ENCODE measurements around the gene KIF3B. TPM values are rescaled to one million over a fixed set of nuclear protein-coding genes. Genes with fewer than 3 reads are reported as not detected.

KIF3B gene
- total and polyA plus RNA-seq, 2 of the 13 experiments (the other 11 are each of a cell fraction or from before 2014, with no cell fraction given) = 23.6 to 28.8 TPM

DNA sequence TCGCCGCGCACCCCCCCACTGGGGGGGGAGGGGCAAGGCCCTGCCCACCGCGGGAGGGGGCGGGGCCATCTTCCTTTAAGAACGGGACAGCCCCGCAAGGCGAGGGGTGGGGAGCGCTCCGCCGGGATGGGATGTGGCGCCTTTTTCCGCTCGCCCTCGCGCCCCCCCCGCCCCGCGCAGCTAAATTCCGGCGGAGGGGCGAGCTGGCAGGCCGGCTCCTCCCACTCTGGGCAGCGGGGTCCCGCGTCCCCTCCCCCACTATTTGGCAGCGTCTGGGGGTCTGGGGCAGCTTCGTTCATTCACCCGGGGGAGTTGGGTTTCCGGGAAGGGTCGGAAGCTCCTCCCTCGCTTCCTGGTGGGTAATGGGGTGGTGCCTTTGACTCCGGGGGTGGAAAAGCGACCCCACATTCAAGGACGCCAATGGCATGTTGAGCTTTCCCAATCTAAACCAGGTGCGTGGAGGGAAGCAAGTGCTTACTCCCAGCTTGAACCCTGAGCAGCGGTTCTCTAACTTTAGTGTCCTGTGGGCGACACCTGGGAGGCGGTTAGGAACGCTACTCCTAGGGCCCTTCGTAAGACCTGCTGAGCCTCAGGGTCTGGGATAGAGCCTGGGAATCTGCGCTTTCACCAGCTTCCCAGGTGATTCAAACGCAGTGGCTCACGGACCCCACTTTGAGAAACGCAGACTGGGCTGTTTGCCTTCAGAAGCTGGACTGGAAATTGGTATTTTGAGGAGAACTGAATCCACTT, 81.6 kb downstream of the KIF3B start (continued):
- TF ChIP-seq KDM3A (CRISPR knock-in tag; IDR thresholded peaks at IDR 0.05; ENCODE audit: low read depth) = no peak; the same call in 1 of the 2 replicates
- peak; percentile 92 for TF ChIP-seq ZNF274 (CRISPR knock-in tag; IDR thresholded peaks at IDR 0.05)
- TF ChIP-seq RELA (CRISPR knock-in tag; IDR thresholded peaks at IDR 0.05) = 0 out of 2 replicates have a peak, but pooled peaks have one; percentile 23
- no peak for TF ChIP-seq SP2 (CRISPR knock-in tag; IDR thresholded peaks at IDR 0.05)
- TF ChIP-seq RBAK (CRISPR knock-in tag; IDR thresholded peaks at IDR 0.05) = no peak
- no peak for TF ChIP-seq PCBP2 (optimal IDR thresholded peaks at IDR 0.05; ENCODE audit: low read depth, low read length, poor library complexity, severe bottlenecking)
- peak; percentile 77; the same call in 1 of the 2 replicates for TF ChIP-seq HOXA9 (CRISPR knock-in tag; IDR thresholded peaks at IDR 0.05; ENCODE audit: borderline replicate concordance)
- TF ChIP-seq ZNF180 (CRISPR knock-in tag; IDR thresholded peaks at IDR 0.05; ENCODE audit: borderline replicate concordance, low read depth) = peak; percentile 4; the same call in 1 of the 2 replicates
- peak; percentile 94 for TF ChIP-seq FOXC1 (CRISPR knock-in tag; IDR thresholded peaks at IDR 0.05; ENCODE audit: borderline replicate concordance)
- no peak for TF ChIP-seq ZNF343 (CRISPR knock-in tag; IDR thresholded peaks at IDR 0.05)
- TF ChIP-seq, protein P1, sequence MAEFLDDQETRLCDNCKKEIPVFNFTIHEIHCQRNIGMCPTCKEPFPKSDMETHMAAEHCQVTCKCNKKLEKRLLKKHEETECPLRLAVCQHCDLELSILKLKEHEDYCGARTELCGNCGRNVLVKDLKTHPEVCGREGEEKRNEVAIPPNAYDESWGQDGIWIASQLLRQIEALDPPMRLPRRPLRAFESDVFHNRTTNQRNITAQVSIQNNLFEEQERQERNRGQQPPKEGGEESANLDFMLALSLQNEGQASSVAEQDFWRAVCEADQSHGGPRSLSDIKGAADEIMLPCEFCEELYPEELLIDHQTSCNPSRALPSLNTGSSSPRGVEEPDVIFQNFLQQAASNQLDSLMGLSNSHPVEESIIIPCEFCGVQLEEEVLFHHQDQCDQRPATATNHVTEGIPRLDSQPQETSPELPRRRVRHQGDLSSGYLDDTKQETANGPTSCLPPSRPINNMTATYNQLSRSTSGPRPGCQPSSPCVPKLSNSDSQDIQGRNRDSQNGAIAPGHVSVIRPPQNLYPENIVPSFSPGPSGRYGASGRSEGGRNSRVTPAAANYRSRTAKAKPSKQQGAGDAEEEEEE (CRISPR knock-in tag; IDR thresholded peaks at IDR 0.05; ENCODE audit: borderline replicate concordance) = no peak
- TF ChIP-seq TEAD2 (CRISPR knock-in tag; IDR thresholded peaks at IDR 0.05) = no peak
- peak; percentile 19; the same call in 1 of the 2 replicates for TF ChIP-seq STAG1 (CRISPR knock-in tag; IDR thresholded peaks at IDR 0.05)
- TF ChIP-seq, protein P2, sequence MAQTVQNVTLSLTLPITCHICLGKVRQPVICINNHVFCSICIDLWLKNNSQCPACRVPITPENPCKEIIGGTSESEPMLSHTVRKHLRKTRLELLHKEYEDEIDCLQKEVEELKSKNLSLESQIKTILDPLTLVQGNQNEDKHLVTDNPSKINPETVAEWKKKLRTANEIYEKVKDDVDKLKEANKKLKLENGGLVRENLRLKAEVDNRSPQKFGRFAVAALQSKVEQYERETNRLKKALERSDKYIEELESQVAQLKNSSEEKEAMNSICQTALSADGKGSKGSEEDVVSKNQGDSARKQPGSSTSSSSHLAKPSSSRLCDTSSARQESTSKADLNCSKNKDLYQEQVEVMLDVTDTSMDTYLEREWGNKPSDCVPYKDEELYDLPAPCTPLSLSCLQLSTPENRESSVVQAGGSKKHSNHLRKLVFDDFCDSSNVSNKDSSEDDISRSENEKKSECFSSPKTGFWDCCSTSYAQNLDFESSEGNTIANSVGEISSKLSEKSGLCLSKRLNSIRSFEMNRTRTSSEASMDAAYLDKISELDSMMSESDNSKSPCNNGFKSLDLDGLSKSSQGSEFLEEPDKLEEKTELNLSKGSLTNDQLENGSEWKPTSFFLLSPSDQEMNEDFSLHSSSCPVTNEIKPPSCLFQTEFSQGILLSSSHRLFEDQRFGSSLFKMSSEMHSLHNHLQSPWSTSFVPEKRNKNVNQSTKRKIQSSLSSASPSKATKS (CRISPR knock-in tag; IDR thresholded peaks at IDR 0.05) = no peak
- TF ChIP-seq KLF12 (CRISPR knock-in tag; IDR thresholded peaks at IDR 0.05; ENCODE audit: borderline replicate concordance) = no peak; the same call in 1 of the 2 replicates
- TF ChIP-seq ZNF232 (CRISPR knock-in tag; IDR thresholded peaks at IDR 0.05; ENCODE audit: borderline replicate concordance) = no peak
- TF ChIP-seq ZNF263 (CRISPR knock-in tag; IDR thresholded peaks at IDR 0.05) = no peak; the same call in 1 of the 2 replicates
- TF ChIP-seq ZNF121 (CRISPR knock-in tag; IDR thresholded peaks at IDR 0.05) = peak; percentile 65
- TF ChIP-seq, protein P3, sequence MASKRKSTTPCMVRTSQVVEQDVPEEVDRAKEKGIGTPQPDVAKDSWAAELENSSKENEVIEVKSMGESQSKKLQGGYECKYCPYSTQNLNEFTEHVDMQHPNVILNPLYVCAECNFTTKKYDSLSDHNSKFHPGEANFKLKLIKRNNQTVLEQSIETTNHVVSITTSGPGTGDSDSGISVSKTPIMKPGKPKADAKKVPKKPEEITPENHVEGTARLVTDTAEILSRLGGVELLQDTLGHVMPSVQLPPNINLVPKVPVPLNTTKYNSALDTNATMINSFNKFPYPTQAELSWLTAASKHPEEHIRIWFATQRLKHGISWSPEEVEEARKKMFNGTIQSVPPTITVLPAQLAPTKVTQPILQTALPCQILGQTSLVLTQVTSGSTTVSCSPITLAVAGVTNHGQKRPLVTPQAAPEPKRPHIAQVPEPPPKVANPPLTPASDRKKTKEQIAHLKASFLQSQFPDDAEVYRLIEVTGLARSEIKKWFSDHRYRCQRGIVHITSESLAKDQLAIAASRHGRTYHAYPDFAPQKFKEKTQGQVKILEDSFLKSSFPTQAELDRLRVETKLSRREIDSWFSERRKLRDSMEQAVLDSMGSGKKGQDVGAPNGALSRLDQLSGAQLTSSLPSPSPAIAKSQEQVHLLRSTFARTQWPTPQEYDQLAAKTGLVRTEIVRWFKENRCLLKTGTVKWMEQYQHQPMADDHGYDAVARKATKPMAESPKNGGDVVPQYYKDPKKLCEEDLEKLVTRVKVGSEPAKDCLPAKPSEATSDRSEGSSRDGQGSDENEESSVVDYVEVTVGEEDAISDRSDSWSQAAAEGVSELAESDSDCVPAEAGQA (IDR thresholded peaks at IDR 0.05; ENCODE audit: low read depth) = no peak
- TF ChIP-seq, protein P3 (CRISPR knock-in tag; IDR thresholded peaks at IDR 0.05; ENCODE audit: borderline replicate concordance) = no peak
